Lower leg skin (tissue), 4 donors: ENCODE results near the gene NFIL3. TPM values are rescaled to one million over a fixed set of nuclear protein-coding genes. Genes with fewer than 3 reads are reported as not detected.

ENCODE experiments used
- DNase-seq, 2 donors: peaks; one replicate each; pipeline ENCODE4 v3.0.0-alpha.2; 2019; ENCODE audit warnings: low spot score in 2 of 2
- H3K4me3 ChIP-seq: fragments of 200-600 bp; sonication (generic); 2 replicates; pipeline ENCODE4 v1.5.1; 2017; ENCODE audit warnings: mild to moderate bottlenecking, low read depth; ENCODE audit not compliant: poor library complexity, severe bottlenecking
- POLR2A ChIP-seq, 2 donors: fragments of 450-650 bp; IDR thresholded peaks; one replicate each; pipeline ENCODE4 v1.6.1; 2016 to 2017; ENCODE audit warnings: antibody characterized with exemption in 2 of 2, mild to moderate bottlenecking in 1 of 2, moderate library complexity in 1 of 2
- WGBS, 2 donors: methylation state at CpG; one replicate each; pipeline ENCODE4 v1.1.5; 2018; 5-methylcytosine and 5-hydroxymethylcytosine counted together
- intact Hi-C: fragments of 100-400 bp; cut with DNase I; formaldehyde crosslinking; loops from one replicate; pipeline ENCODE4 v1.15.0; 2023; ENCODE audit warnings: low total_unique reads
- total RNA-seq, 4 donors: library from RNA; depleted of rRNA; stranded (reverse); fragments of >200 nt; gene quantifications; one replicate each; pipeline ENCODE4 v1.1.0, GENCODE V29; 2016
- TF ChIP-seq, protein P1 (sequence below), 3 donors: fragments of 450-650 bp; IDR thresholded peaks; one replicate each; pipeline ENCODE4 v1.5.1; 2016; ENCODE audit warnings: antibody characterized with exemption in 3 of 3, mild to moderate bottlenecking in 3 of 3, moderate library complexity in 2 of 3

Gene NFIL3
- total RNA-seq, 4 donors from 2014 or later, result 23.5 to 42.5 (median 37.6) TPM

DNA sequence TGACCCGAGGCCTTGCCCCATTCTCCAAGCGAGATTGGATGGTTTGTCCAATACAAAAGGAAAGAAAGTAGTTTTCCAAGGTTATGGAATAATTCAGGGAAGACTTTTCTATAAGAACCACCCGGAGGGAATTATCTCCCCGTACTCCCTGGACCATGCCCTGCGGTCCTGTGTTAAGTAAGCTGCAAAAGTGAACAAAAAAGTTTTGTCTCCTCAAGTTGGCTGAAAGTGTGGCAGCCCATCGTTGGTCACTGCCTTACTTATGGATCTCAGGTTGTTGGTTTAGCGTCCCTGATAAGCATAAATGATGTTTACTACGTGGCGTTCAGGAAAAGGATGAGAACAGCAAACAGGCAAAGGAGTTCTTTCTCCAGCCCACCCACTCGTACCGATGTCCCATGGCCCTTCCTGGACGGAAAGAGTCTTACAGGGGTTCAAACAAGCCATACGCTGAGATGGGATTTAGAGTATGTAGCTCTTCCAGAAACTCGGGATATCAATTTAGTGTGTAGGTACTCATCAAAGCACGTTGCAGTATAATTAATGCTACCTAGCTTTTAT lies 61.5 kb downstream of the NFIL3 start:
- DNase-seq, result no peak
- TF ChIP-seq POLR2A (IDR thresholded peaks at IDR 0.05), result no peak
- TF ChIP-seq, protein P1, sequence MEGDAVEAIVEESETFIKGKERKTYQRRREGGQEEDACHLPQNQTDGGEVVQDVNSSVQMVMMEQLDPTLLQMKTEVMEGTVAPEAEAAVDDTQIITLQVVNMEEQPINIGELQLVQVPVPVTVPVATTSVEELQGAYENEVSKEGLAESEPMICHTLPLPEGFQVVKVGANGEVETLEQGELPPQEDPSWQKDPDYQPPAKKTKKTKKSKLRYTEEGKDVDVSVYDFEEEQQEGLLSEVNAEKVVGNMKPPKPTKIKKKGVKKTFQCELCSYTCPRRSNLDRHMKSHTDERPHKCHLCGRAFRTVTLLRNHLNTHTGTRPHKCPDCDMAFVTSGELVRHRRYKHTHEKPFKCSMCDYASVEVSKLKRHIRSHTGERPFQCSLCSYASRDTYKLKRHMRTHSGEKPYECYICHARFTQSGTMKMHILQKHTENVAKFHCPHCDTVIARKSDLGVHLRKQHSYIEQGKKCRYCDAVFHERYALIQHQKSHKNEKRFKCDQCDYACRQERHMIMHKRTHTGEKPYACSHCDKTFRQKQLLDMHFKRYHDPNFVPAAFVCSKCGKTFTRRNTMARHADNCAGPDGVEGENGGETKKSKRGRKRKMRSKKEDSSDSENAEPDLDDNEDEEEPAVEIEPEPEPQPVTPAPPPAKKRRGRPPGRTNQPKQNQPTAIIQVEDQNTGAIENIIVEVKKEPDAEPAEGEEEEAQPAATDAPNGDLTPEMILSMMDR (IDR thresholded peaks at IDR 0.05), result no peak
- intact Hi-C loops, result loop anchor here (10.0 kb wide), 1 partner anchor 57 kb away; no protein-coding TSS in a partner anchor
- WGBS, 2 donors, result 35 to 48% methylated on average over 14 to 15 of the region's 15 CpGs
- no peak overlapping the region for H3K4me3 ChIP-seq

DNA sequence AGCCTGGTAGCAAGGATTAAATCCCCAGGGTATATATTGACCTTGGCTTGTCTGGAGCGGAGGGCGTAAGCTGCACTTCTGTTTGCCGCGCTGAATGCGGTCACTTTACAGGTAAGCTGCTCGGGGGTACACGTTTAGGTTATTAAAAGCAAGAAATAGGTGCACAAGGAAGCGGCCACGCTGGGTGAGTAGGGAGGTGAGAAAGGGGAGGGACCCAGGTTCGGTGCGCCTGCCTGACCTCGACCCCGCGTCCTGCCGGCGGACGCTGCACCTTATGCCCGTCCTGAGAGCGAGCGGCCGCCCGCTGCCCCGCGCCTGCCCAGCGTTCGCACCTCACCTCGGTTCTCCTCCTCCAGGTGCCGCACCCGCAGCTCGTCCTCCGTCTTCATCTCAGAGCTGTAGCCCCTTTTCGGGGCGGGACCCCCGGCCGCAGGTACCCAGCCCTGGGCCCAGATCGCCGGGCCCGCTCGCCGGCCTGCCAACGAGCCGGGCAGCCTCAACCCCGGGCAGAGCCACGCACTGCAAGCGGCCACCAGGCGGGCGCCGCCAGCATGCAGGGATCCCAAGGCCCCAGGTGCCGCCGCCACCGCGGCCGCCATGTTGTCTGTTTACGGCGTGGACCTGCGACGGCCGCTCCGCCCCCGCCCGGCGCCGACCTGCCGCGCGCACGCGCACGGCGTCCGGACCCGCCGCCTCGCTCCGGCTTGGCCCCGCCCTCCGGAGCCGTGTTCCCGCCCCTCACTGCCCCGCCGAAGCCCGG lies 62.2 kb downstream of the NFIL3 start, which contains the start of gene AUH:
TSS of gene AUH (minus strand) at position 628 of the 760 bp plus-strand sequence. CDS start at position 599, 29 bp downstream.
- H3K4me3 ChIP-seq, result peak within 1 kb of the TSS; percentile 97
- peak; percentile 72 to 95 for DNase-seq
- peak in 1 of 2 donors; percentile 33 for TF ChIP-seq POLR2A (IDR thresholded peaks at IDR 0.05)
- TF ChIP-seq, protein P1 (IDR thresholded peaks at IDR 0.05), result no peak
- intact Hi-C loops, result loop anchor here (10.0 kb wide), 1 partner anchor 57 kb away; no protein-coding TSS in a partner anchor
- 1% methylated on average over 39 to 46 of the region's 82 CpGs for WGBS, 2 donors

DNA sequence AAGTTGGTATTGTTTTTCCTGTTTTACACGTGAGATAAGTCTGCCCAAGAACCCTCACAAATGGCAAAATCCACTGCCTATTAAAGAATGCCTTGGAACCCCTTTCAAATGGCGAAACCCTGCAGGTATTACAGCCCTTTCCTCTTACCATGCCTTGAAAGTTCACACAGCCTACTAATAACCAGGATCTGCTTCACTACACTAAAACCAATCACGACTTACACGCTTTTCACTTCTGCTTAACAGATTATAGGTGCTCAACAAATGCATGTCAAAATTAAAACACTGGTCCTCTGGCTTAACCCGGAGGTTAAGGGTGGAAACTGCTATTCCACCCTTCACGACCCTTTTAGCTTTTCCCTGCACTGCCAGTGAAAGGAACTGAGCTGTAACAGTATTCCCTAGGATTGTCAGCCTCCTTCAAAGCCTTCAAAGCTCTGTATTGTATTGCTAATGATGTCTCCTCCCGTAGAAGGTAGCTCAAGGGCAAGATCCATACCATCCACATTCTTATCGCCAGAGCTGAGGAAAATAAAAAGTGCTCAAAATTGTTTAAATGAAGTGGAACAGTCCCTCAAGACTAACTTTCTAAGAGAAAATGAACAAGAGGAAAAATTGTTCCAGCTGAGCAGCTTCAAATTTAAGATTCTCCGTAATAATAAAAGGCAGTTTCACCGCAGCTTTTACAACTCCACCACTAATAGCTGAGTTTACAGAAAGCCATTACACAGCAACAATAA lies 62.9 kb downstream of the NFIL3 start:
- peak overlapping the region; percentile 97 for H3K4me3 ChIP-seq
- WGBS, 2 donors, result 12 to 17% methylated on average over 10 of the region's 10 CpGs
- DNase-seq, result no peak
- intact Hi-C loops, result loop anchor here (10.0 kb wide), 1 partner anchor 56 kb away; no protein-coding TSS in a partner anchor
- TF ChIP-seq, protein P1 (IDR thresholded peaks at IDR 0.05), result no peak
- TF ChIP-seq POLR2A (IDR thresholded peaks at IDR 0.05), result no peak

DNA sequence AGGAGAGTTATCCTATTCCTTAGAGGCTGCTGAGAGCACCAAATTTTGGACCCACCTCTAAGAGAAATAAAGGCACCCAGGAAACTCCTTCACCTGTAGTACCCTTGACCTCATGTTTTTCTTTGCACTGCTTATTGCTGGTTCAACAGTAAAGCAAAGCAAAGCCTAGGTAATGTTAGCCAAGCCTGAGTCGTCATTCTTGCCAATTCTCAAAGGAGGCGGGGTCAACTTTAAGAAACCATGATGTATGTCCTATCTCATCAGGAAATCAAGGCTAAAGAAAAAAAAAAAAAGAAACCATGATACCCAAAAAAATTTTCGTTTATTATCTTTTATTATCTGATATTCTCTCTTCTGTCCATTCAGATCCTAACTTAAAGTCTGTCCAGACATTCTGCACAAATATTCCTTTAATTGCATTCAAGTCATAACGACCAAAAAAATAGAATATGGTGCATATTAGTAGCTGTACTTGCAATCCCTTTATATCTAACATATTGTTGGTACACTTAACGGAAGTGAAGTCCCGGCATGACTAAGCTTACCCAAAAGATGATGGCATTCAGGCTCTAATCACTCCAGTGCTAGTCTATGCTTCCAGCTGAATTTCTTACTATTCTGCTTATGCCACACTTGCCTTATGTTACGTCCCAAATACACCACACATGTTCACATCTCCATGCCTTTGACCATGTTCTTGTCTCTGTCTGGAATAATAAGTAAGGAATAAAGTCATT lies 63.7 kb downstream of the NFIL3 start:
- no peak overlapping the region for H3K4me3 ChIP-seq
- no peak for DNase-seq
- intact Hi-C loops, result loop anchor here (10.0 kb wide), 1 partner anchor 55 kb away; no protein-coding TSS in a partner anchor
- WGBS, 2 donors, result 54 to 58% methylated on average over 7 of the region's 7 CpGs
- TF ChIP-seq, protein P1 (IDR thresholded peaks at IDR 0.05), result no peak
- TF ChIP-seq POLR2A (IDR thresholded peaks at IDR 0.05), result no peak

DNA sequence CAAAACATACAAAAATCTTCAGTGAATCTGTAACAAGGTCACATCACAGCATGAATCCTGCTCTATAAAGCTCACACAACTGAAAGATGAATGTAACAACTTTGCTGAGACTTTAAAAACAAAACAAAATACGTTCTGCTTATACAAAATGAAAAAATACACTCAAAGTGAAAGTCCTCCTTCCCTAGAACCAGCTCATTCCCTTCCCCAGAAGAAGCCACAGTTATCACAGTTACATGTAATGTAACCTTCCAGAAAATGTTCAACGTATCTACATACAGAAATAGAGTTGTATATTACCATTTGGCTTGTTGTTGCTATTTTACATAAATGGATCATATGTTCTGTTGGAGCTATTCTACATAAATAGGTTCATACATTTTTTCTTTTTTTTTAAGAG lies 64.5 kb downstream of the NFIL3 start:
- TF ChIP-seq, protein P1 (IDR thresholded peaks at IDR 0.05), result no peak
- no peak for TF ChIP-seq POLR2A (IDR thresholded peaks at IDR 0.05)
- no peak overlapping the region for H3K4me3 ChIP-seq
- WGBS, 2 donors, result 80 to 84% methylated on average over 2 of the region's 2 CpGs
- intact Hi-C loops, result no loop called here
- no peak for DNase-seq
